GM23338 (cell line): ENCODE results near the gene SLC25A13. TPM values are rescaled to one million over a fixed set of nuclear protein-coding genes. Genes with fewer than 3 reads are reported as not detected.

Experiments
- ATAC-seq: fragments of 200-7000 bp; cut with Tn5 transposase; 3 replicates; pipeline ENCODE4 v1.9.1; 2020
- DNase-seq: peaks from one replicate; pipeline ENCODE4 v3.0.0-alpha.2; 2015; ENCODE audit warnings: low spot score
- H2AFZ ChIP-seq: fragments of 200-600 bp; sonication (generic); 2 replicates; pipeline ENCODE4 v1.8.0; 2016; ENCODE audit warnings: antibody characterized with exemption, mild to moderate bottlenecking, moderate library complexity
- H3F3A ChIP-seq: fragments of 200-600 bp; sonication (generic); replicated peaks from 2 replicates; pipeline ENCODE4 v1.8.0; 2017; ENCODE audit warnings: antibody characterized with exemption, mixed run types, low read depth
- H3K27ac ChIP-seq: fragments of 200-600 bp; sonication (generic); 2 replicates; pipeline ENCODE4 v1.6.1; 2016; ENCODE audit warnings: low read depth
- H3K27me3 ChIP-seq: fragments of 200-600 bp; sonication (generic); 2 replicates; pipeline ENCODE4 v1.8.0; 2016; ENCODE audit warnings: mild to moderate bottlenecking, mixed run types, moderate library complexity; ENCODE audit not compliant: insufficient read depth
- H3K36me3 ChIP-seq: fragments of 200-600 bp; sonication (generic); 2 replicates; pipeline ENCODE4 v1.8.0; 2016; ENCODE audit warnings: mild to moderate bottlenecking; ENCODE audit not compliant: insufficient read depth
- H3K4me1 ChIP-seq: fragments of 200-600 bp; sonication (generic); 2 replicates; pipeline ENCODE4 v1.8.0; 2016; ENCODE audit warnings: mild to moderate bottlenecking, moderate library complexity; ENCODE audit not compliant: insufficient read depth
- H3K4me2 ChIP-seq: fragments of 200-600 bp; sonication (generic); 2 replicates; pipeline ENCODE4 v1.7.1; 2017; ENCODE audit warnings: mixed run types
- H3K4me3 ChIP-seq: fragments of 200-600 bp; sonication (generic); 2 replicates; pipeline ENCODE4 v1.6.1; 2016; ENCODE audit warnings: mixed run types
- H3K79me2 ChIP-seq: fragments of 200-600 bp; sonication (generic); replicated peaks from 2 replicates; pipeline ENCODE4 v1.8.0; 2017; ENCODE audit warnings: mild to moderate bottlenecking; ENCODE audit not compliant: insufficient read depth
- H3K9me2 ChIP-seq: fragments of 200-600 bp; sonication (generic); 2 replicates; pipeline ENCODE4 v1.8.0; 2017; ENCODE audit not compliant: insufficient read depth
- H4K20me1 ChIP-seq: fragments of 200-600 bp; sonication (generic); replicated peaks from 2 replicates; pipeline ENCODE4 v1.8.0; 2017; ENCODE audit warnings: mild to moderate bottlenecking; ENCODE audit not compliant: insufficient read depth
- H3K27ac Mint-ChIP-seq: 2 replicates; pipeline ENCODE4 v1.8.0; 2020; ENCODE audit warnings: inconsistent platforms, mild to moderate bottlenecking, moderate library complexity, mixed read lengths
- H3K27me3 Mint-ChIP-seq: 3 replicates; pipeline ENCODE4 v1.8.0; 2022; ENCODE audit warnings: low read depth, mild to moderate bottlenecking, moderate library complexity, mixed read lengths, inconsistent platforms; ENCODE audit not compliant: insufficient read depth, poor library complexity
- H3K36me3 Mint-ChIP-seq: 3 replicates; pipeline ENCODE4 v1.8.0; 2021; ENCODE audit warnings: low read depth, mild to moderate bottlenecking, inconsistent platforms, moderate library complexity, mixed read lengths
- H3K4me1 Mint-ChIP-seq: 3 replicates; pipeline ENCODE4 v1.8.0; 2020; ENCODE audit warnings: mild to moderate bottlenecking, inconsistent platforms, mixed read lengths
- H3K4me3 Mint-ChIP-seq: 3 replicates; pipeline ENCODE4 v1.8.0; 2021; ENCODE audit warnings: moderate library complexity, mild to moderate bottlenecking, inconsistent platforms, mixed read lengths
- H3K9me3 Mint-ChIP-seq: 3 replicates; pipeline ENCODE4 v1.8.0; 2020; ENCODE audit warnings: moderate library complexity, mild to moderate bottlenecking, inconsistent platforms, mixed read lengths
- CREB1 ChIP-seq: fragments of 250-450 bp; sonication (Bioruptor Pico); IDR thresholded peaks from 2 replicates; pipeline ENCODE4 v1.5.0; 2020; ENCODE audit warnings: low read depth, mild to moderate bottlenecking, moderate library complexity
- ETS1 ChIP-seq: IDR thresholded peaks from 2 replicates; pipeline ENCODE4 v1.6.1; 2016; ENCODE audit warnings: antibody characterized with exemption
- EZH2phosphoT487 ChIP-seq: fragments of 200-600 bp; sonication (generic); IDR thresholded peaks from one replicate; pipeline ENCODE4 v1.8.1; 2018; ENCODE audit warnings: antibody characterized with exemption; ENCODE audit not compliant: unreplicated experiment
- NANOG ChIP-seq: IDR thresholded peaks from 2 replicates; pipeline ENCODE4 v1.6.1; 2016; ENCODE audit warnings: antibody characterized with exemption, borderline replicate concordance
- STAT1 ChIP-seq: IDR thresholded peaks from one replicate; pipeline ENCODE4 v1.6.1; 2016; ENCODE audit warnings: antibody characterized with exemption; ENCODE audit not compliant: unreplicated experiment
- ZNF331 ChIP-seq: fragments of 250-450 bp; sonication (Bioruptor Pico); IDR thresholded peaks from 2 replicates; pipeline ENCODE4 v1.5.0; 2020; ENCODE audit warnings: low read depth, mild to moderate bottlenecking, moderate library complexity
- ZNF462 ChIP-seq: fragments of 250-450 bp; sonication (Bioruptor Pico); IDR thresholded peaks from 2 replicates; pipeline ENCODE4 v1.5.0; 2020; ENCODE audit warnings: mild to moderate bottlenecking, moderate library complexity
- polyA plus RNA-seq: library from polyadenylated mRNA; unstranded; fragments of >200 nt; fragmentation: Nextera tagmentation; extraction: Ambion mirVana; gene quantifications from 2 replicates; pipeline ENCODE4 v1.2.1, GENCODE V29; 2016
- total RNA-seq: library from RNA; depleted of rRNA; stranded (reverse); fragments of >200 nt; shearing (Covaris generic); gene quantifications from 2 replicates; pipeline ENCODE4 v1.2.3, GENCODE V29; 2014
- TF ChIP-seq, protein P1 (sequence below): IDR thresholded peaks from one replicate; pipeline ENCODE4 v1.6.1; 2018; ENCODE audit warnings: antibody characterized with exemption; ENCODE audit not compliant: unreplicated experiment

The SLC25A13 gene
- total and polyA plus RNA-seq, 2 experiments from 2014 or later, result 51.1 to 84.6 TPM

GRCh38 chr7:96217147-96217546, 104.8 kb downstream of the SLC25A13 start:
- H3K36me3 ChIP-seq, result no peaks in the 10 kb centered on the region
- no peaks in the 10 kb centered on the region for H3K27me3 ChIP-seq
- H3K9me2 ChIP-seq, result no peaks in the 10 kb centered on the region
- Mint-ChIP-seq H3K4me1 (peaks cover 5% of the 10 kb centered on the region), H3K27me3 (no peaks in the 10 kb centered on the region), H3K4me3 (no peak overlapping the region), H3K36me3 (peaks cover 6% of the 10 kb centered on the region; the same call in 1 of the 3 replicates), H3K27ac (no peak overlapping the region), H3K9me3 (peaks cover 5% of the 10 kb centered on the region; the same call in 1 of the 3 replicates)
- TF ChIP-seq, protein P1, sequence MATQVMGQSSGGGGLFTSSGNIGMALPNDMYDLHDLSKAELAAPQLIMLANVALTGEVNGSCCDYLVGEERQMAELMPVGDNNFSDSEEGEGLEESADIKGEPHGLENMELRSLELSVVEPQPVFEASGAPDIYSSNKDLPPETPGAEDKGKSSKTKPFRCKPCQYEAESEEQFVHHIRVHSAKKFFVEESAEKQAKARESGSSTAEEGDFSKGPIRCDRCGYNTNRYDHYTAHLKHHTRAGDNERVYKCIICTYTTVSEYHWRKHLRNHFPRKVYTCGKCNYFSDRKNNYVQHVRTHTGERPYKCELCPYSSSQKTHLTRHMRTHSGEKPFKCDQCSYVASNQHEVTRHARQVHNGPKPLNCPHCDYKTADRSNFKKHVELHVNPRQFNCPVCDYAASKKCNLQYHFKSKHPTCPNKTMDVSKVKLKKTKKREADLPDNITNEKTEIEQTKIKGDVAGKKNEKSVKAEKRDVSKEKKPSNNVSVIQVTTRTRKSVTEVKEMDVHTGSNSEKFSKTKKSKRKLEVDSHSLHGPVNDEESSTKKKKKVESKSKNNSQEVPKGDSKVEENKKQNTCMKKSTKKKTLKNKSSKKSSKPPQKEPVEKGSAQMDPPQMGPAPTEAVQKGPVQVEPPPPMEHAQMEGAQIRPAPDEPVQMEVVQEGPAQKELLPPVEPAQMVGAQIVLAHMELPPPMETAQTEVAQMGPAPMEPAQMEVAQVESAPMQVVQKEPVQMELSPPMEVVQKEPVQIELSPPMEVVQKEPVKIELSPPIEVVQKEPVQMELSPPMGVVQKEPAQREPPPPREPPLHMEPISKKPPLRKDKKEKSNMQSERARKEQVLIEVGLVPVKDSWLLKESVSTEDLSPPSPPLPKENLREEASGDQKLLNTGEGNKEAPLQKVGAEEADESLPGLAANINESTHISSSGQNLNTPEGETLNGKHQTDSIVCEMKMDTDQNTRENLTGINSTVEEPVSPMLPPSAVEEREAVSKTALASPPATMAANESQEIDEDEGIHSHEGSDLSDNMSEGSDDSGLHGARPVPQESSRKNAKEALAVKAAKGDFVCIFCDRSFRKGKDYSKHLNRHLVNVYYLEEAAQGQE, result no peak
- TF ChIP-seq STAT1 (no peak), CREB1 (CRISPR knock-in tag) (no peak), ZNF462 (CRISPR knock-in tag) (no peak), EZH2phosphoT487 (no peak), ZNF331 (CRISPR knock-in tag) (no peak), ETS1 (no peak), NANOG (no peak)
- ATAC-seq, result no peak
- H3K27ac ChIP-seq, result no peak overlapping the region
- peaks cover 34% of the 10 kb centered on the region for H3K79me2 ChIP-seq
- H2AFZ ChIP-seq, result no peak overlapping the region
- no peak for DNase-seq
- peaks cover 3% of the 10 kb centered on the region; the same call in 1 of the 2 replicates for H3K4me1 ChIP-seq
- no peaks in the 10 kb centered on the region for H3F3A ChIP-seq
- H4K20me1 ChIP-seq, result peaks cover 8% of the 10 kb centered on the region
- H3K4me3 ChIP-seq, result no peak overlapping the region
- H3K4me2 ChIP-seq, result no peak overlapping the region
